Heart left ventricle (tissue), 16 donors: ENCODE measurements around the gene CEP170. TPM values are rescaled to one million over a fixed set of nuclear protein-coding genes. Genes with fewer than 3 reads are reported as not detected.
A peak's percentile ranks its signal among the peaks of the same experiment; 100 is the strongest.

ENCODE experiments used
- ATAC-seq, 4 donors: fragments of 200-7000 bp; cut with Tn5 transposase; one replicate each; pipeline ENCODE4 v1.9.1; 2020 to 2022; ENCODE audit warnings: moderate library complexity in 4 of 4, mild to moderate bottlenecking in 3 of 4, moderate number of reproducible peaks in 1 of 4
- DNase-seq, 5 donors: peaks; one replicate each; pipeline ENCODE4 v3.0.0-alpha.2; 2020
- H3K27ac ChIP-seq, 12 donors: fragments of 200-600 bp; sonication (generic) in 4 of 12; one replicate each; pipeline versions ENCODE4 v1.5.0 to v1.8.0; 2016 to 2022; ENCODE audit warnings: mild to moderate bottlenecking in 2 of 12
- H3K27me3 ChIP-seq, 9 donors: fragments of 200-600 bp; sonication (generic) in 2 of 9; one replicate each; pipeline versions ENCODE4 v1.5.1 to v1.8.0; 2016 to 2022; ENCODE audit warnings: mild to moderate bottlenecking in 3 of 9
- H3K36me3 ChIP-seq, 9 donors: fragments of 200-600 bp; sonication (generic) in 2 of 9; one replicate each; pipeline versions ENCODE4 v1.5.0 to v1.8.0; 2018 to 2022; ENCODE audit warnings: mild to moderate bottlenecking in 2 of 9
- H3K4me1 ChIP-seq, 12 donors: fragments of 200-600 bp; sonication (generic) in 4 of 12; one replicate each; pipeline versions ENCODE4 v1.5.0 to v1.8.0; 2016 to 2022; ENCODE audit warnings: mild to moderate bottlenecking in 3 of 12
- H3K4me3 ChIP-seq, 12 donors: fragments of 200-600 bp; sonication (generic) in 4 of 12; one replicate each; pipeline versions ENCODE4 v1.5.0 to v1.8.0; 2017 to 2022; ENCODE audit warnings: mild to moderate bottlenecking in 9 of 12, moderate library complexity in 4 of 12
- H3K9me3 ChIP-seq, 12 donors: fragments of 200-600 bp; sonication (generic) in 4 of 12; one replicate each; pipeline versions ENCODE4 v1.5.0 to v1.8.0; 2016 to 2022; ENCODE audit warnings: mild to moderate bottlenecking in 1 of 12
- CTCF ChIP-seq, 12 donors: fragments of 200-600 bp; sonication (generic) in 4 of 12; IDR thresholded peaks; one replicate each; pipeline versions ENCODE4 v1.5.0 to v1.8.0; 2018 to 2022; ENCODE audit warnings: antibody characterized with exemption in 12 of 12, mild to moderate bottlenecking in 5 of 12
- POLR2A ChIP-seq, 2 donors: fragments of 450-650 bp; IDR thresholded peaks; one replicate each; pipeline ENCODE4 v1.6.1; 2017; ENCODE audit warnings: antibody characterized with exemption in 2 of 2, mild to moderate bottlenecking in 2 of 2, moderate library complexity in 2 of 2
- WGBS, 4 donors: extraction: QIAGEN DNeasy Blood & Tissue Kit in 2 of 4; methylation state at CpG; one replicate each; pipeline versions ENCODE4 v1.1.5 to v1.1.7; 2013 to 2018; 5-methylcytosine and 5-hydroxymethylcytosine counted together
- intact Hi-C, 10 donors: fragments of 100-400 bp; cut with DNase I; formaldehyde crosslinking; loops; one replicate each; pipeline versions ENCODE4 v1.11.1 to v1.14.2; 2022
- polyA plus RNA-seq, 2 donors: library from polyadenylated mRNA; stranded (reverse); fragments of 200-250 nt; gene quantifications; one replicate each; pipeline ENCODE4 v1.2.3, GENCODE V29; 2013
- total RNA-seq, 9 donors: library from RNA; depleted of rRNA in 2 of 9; stranded (reverse); fragments of >200 nt in 2 of 9; fragmentation: NEBNext Ultra II Directional in 3 of 9; extraction: Animal tissue kit (Norgen Biotek cat#: 25700) in 3 of 9; gene quantifications; one replicate each; pipeline versions ENCODE4 v1.1.0 to v1.2.4, GENCODE V29; 2016 to 2023
- donor health status: ischemic (EF 13 %, LVEDD 7.1; RV severe dilation, severe dysfunction).
- donor health status: healthy with polysubstance abuse.
- donor health status: DM: no; HTN: yes; CAD: no.
- donor health status: DM: no; HTN: no; CAD: no.
- donor health status: ischemic (EF 25% LVEDD 6.9; RV normal size, moderate dysfunction).
- donor health status: ischemic (EF 25% LVEDD 5.7; RV mildly dilated, moderate dysfunction).
- donor health status: healthy.
- donor health status: DM: yes; HTN: yes; CAD: no.
- donor health status: ischemic (EF 35%, LVEDD 5.7; RV mildly dilated, moderate dysfunction).
- donor health status: nonischemic (EF 11% LVEDD 7.7; RV severe dilation, severe dysfunction).
- donor health status: DM: yes; HTN: yes; CAD: no.
- donor health status: PGD.
- donor health status: ischemic (EF 29% LVEDD 5.4; RV normal size, mild dysfunction).
- donor health status: nonischemic (EF 23%, LVEDD 6.1; RV moderate dilation, normal function).

The CEP170 gene
- total and polyA plus RNA-seq, 11 donors: 9.7 to 70.3 (median 37.7) TPM

GRCh38 chr1:243230914-243231313, 24.2 kb downstream of the CEP170 start:
- Histone ChIP-seq H3K36me3 (peaks cover 0 to 8% (median 0%) of the 10 kb centered on the region in 9 donors), H3K9me3 (peaks cover 0 to 48% (median 24%) of the 10 kb centered on the region in 12 donors), H3K4me3 (no peak overlapping the region), H3K27me3 (no peaks in the 10 kb centered on the region), H3K4me1 (peaks cover under 1 to 41% (median 22%) of the 10 kb centered on the region in 12 donors), H3K27ac (no peak overlapping the region)
- ATAC-seq (no peak), DNase-seq (no peak)
- TF ChIP-seq CTCF (IDR thresholded peaks at IDR 0.05) (no peak), POLR2A (IDR thresholded peaks at IDR 0.05) (no peak)
- intact Hi-C loops: no loop called here

- ATAC-seq: no peak
- peaks cover 0 to 33% (median 15%) of the 10 kb centered on the region in 12 donors for H3K4me1 ChIP-seq
- intact Hi-C loops: no loop called here
Observed at GRCh38 chr1:243229526-243229925, 25.6 kb downstream of the CEP170 start.

GRCh38 chr1:243227622-243228021, 27.5 kb downstream of the CEP170 start:
- intact Hi-C loops: no loop called here
- H3K27me3 ChIP-seq: no peaks in the 10 kb centered on the region
- H3K4me1 ChIP-seq: peaks cover 0 to 25% (median 8%) of the 10 kb centered on the region in 12 donors
- no peak overlapping the region for H3K4me3 ChIP-seq
- peaks cover 0 to 32% (median 20%) of the 10 kb centered on the region in 9 donors for H3K36me3 ChIP-seq
- 89 to 93% (median 90%) methylated on average over 2 of the region's 2 CpGs for WGBS, 4 donors
- no peak overlapping the region for H3K27ac ChIP-seq
- no peak for TF ChIP-seq POLR2A (IDR thresholded peaks at IDR 0.05)
- no peak for DNase-seq
- H3K9me3 ChIP-seq: peaks cover 0 to 44% (median 24%) of the 10 kb centered on the region in 12 donors
- no peak for ATAC-seq

More at GRCh38 chr1:243229526-243229925, 25.6 kb downstream of the CEP170 start:
- H3K36me3 ChIP-seq: peaks cover 0 to 13% (median 3%) of the 10 kb centered on the region in 9 donors
- no peak overlapping the region for H3K27ac ChIP-seq
- peaks cover 0 to 48% (median 24%) of the 10 kb centered on the region in 12 donors for H3K9me3 ChIP-seq
- WGBS, 4 donors: 66 to 97% (median 94%) methylated on average over 1 of the region's 1 CpG
- TF ChIP-seq CTCF (IDR thresholded peaks at IDR 0.05) (no peak), POLR2A (IDR thresholded peaks at IDR 0.05) (no peak)
- H3K4me3 ChIP-seq: no peak overlapping the region
- H3K27me3 ChIP-seq: no peaks in the 10 kb centered on the region
- DNase-seq: no peak

GRCh38 chr1:243218059-243218458, 37.0 kb downstream of the CEP170 start:
- H3K4me3 ChIP-seq: no peak overlapping the region
- no peaks in the 10 kb centered on the region for H3K9me3 ChIP-seq
- intact Hi-C loops: no loop called here
- peaks cover 0 to 23% (median 8%) of the 10 kb centered on the region in 12 donors for H3K4me1 ChIP-seq
- H3K27me3 ChIP-seq: no peaks in the 10 kb centered on the region
- peaks cover 0 to 53% (median 38%) of the 10 kb centered on the region in 9 donors for H3K36me3 ChIP-seq
- no peak overlapping the region for H3K27ac ChIP-seq
- DNase-seq (peak in 1 of 5 donors; percentile 37), ATAC-seq (peak in 3 of 4 donors; percentile 32 to 51 (median 45))
- TF ChIP-seq POLR2A (IDR thresholded peaks at IDR 0.05) (no peak), CTCF (IDR thresholded peaks at IDR 0.05) (no peak)

- intact Hi-C loops: no loop called here
- no peaks in the 10 kb centered on the region for H3K9me3 ChIP-seq
- H3K36me3 ChIP-seq: peaks cover 0 to 47% (median 31%) of the 10 kb centered on the region in 9 donors
- H3K27ac ChIP-seq: no peak overlapping the region
- TF ChIP-seq POLR2A (IDR thresholded peaks at IDR 0.05) (no peak), CTCF (IDR thresholded peaks at IDR 0.05) (no peak)
- peak in 1 of 4 donors; percentile 12 for ATAC-seq
- DNase-seq: no peak
- H3K27me3 ChIP-seq: no peaks in the 10 kb centered on the region
- peaks cover 0 to 30% (median 14%) of the 10 kb centered on the region in 12 donors for H3K4me1 ChIP-seq
- H3K4me3 ChIP-seq: no peak overlapping the region
- WGBS, 4 donors: 78 to 87% (median 79%) methylated on average over 2 of the region's 2 CpGs
Observed at GRCh38 chr1:243217349-243217748, 37.7 kb downstream of the CEP170 start.
